ENCODE results near the gene FYN.

- TF ChIP-seq, protein P1, sequence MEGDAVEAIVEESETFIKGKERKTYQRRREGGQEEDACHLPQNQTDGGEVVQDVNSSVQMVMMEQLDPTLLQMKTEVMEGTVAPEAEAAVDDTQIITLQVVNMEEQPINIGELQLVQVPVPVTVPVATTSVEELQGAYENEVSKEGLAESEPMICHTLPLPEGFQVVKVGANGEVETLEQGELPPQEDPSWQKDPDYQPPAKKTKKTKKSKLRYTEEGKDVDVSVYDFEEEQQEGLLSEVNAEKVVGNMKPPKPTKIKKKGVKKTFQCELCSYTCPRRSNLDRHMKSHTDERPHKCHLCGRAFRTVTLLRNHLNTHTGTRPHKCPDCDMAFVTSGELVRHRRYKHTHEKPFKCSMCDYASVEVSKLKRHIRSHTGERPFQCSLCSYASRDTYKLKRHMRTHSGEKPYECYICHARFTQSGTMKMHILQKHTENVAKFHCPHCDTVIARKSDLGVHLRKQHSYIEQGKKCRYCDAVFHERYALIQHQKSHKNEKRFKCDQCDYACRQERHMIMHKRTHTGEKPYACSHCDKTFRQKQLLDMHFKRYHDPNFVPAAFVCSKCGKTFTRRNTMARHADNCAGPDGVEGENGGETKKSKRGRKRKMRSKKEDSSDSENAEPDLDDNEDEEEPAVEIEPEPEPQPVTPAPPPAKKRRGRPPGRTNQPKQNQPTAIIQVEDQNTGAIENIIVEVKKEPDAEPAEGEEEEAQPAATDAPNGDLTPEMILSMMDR (IDR thresholded peaks at IDR 0.05): no peak
- no peak for TF ChIP-seq POLR2A (IDR thresholded peaks at IDR 0.05)
These were observed 162.8 kb downstream of the FYN start for GRCh38 chr6:111710439-111710838.
